H9 (cell line): ENCODE measurements around the gene EPN3. TPM values are rescaled to one million over a fixed set of nuclear protein-coding genes. Genes with fewer than 3 reads are reported as not detected.

Experiments
- DNase-seq: peaks from one replicate; pipeline ENCODE4 v3.0.0-alpha.2; 2017
- H2AFZ ChIP-seq: one replicate; pipeline ENCODE4 v1.6.1; 2013; ENCODE audit warnings: mild to moderate bottlenecking, low read length, control low read depth, moderate library complexity
- H2AK5ac ChIP-seq: 2 replicates; pipeline ENCODE4 v1.6.1; 2013; ENCODE audit warnings: low read length, control low read depth, mixed read lengths; ENCODE audit not compliant: insufficient read length
- H2BK120ac ChIP-seq: one replicate; pipeline ENCODE4 v1.6.1; 2013; ENCODE audit warnings: low read depth, mild to moderate bottlenecking, low read length, control low read depth, inconsistent platforms; ENCODE audit not compliant: poor library complexity, severe bottlenecking
- H2BK12ac ChIP-seq: 2 replicates; pipeline ENCODE4 v1.6.1; 2013; ENCODE audit warnings: low read length, control low read depth, mixed read lengths, low read depth; ENCODE audit not compliant: insufficient read length
- H2BK15ac ChIP-seq: 2 replicates; pipeline ENCODE4 v1.6.1; 2013; ENCODE audit warnings: low read depth, low read length, control low read depth
- H2BK20ac ChIP-seq: one replicate; pipeline ENCODE4 v1.6.1; 2013; ENCODE audit warnings: low read depth, mild to moderate bottlenecking, low read length, control low read depth, inconsistent platforms; ENCODE audit not compliant: poor library complexity, severe bottlenecking
- H2BK5ac ChIP-seq: 2 replicates; pipeline ENCODE4 v1.6.1; 2013; ENCODE audit warnings: low read length, control low read depth, mixed read lengths; ENCODE audit not compliant: insufficient read length
- H3K14ac ChIP-seq: 2 replicates; pipeline ENCODE4 v1.6.1; 2013; ENCODE audit warnings: low read length, control low read depth; ENCODE audit not compliant: insufficient read depth
- H3K18ac ChIP-seq: 2 replicates; pipeline ENCODE4 v1.6.1; 2013; ENCODE audit warnings: low read depth, mild to moderate bottlenecking, mixed read lengths, low read length, control low read depth; ENCODE audit not compliant: insufficient read length
- H3K23ac ChIP-seq: 2 replicates; pipeline ENCODE4 v1.6.1; 2013; ENCODE audit warnings: low read length, control low read depth, mixed read lengths, low read depth; ENCODE audit not compliant: insufficient read length
- H3K23me2 ChIP-seq: 2 replicates; pipeline ENCODE4 v1.6.1; 2013; ENCODE audit warnings: low read depth, mild to moderate bottlenecking, mixed read lengths, low read length, control low read depth; ENCODE audit not compliant: insufficient read length, poor library complexity, severe bottlenecking
- H3K27ac ChIP-seq: 2 replicates; pipeline ENCODE4 v1.5.1; 2013; ENCODE audit warnings: low read length, control low read depth, mixed read lengths, low read depth; ENCODE audit not compliant: insufficient read length
- H3K27me3 ChIP-seq: 2 replicates; pipeline ENCODE4 v1.6.1; 2013; ENCODE audit warnings: low read length, control low read depth, inconsistent platforms; ENCODE audit not compliant: insufficient read depth
- H3K4ac ChIP-seq: 2 replicates; pipeline ENCODE4 v1.6.1; 2013; ENCODE audit warnings: low read depth, mild to moderate bottlenecking, control low read depth, inconsistent platforms, low read length, moderate library complexity
- H3K4me1 ChIP-seq: 2 replicates; pipeline ENCODE4 v1.6.1; 2013; ENCODE audit warnings: low read length, control low read depth, inconsistent platforms; ENCODE audit not compliant: insufficient read depth
- H3K4me2 ChIP-seq: 2 replicates; pipeline ENCODE4 v1.6.1; 2013; ENCODE audit warnings: low read length, control low read depth, mixed read lengths; ENCODE audit not compliant: insufficient read length, insufficient read depth
- H3K56ac ChIP-seq: 2 replicates; pipeline ENCODE4 v1.6.1; 2013; ENCODE audit warnings: low read depth, mild to moderate bottlenecking, mixed read lengths, low read length, control low read depth; ENCODE audit not compliant: insufficient read length
- H3K79me1 ChIP-seq: 2 replicates; pipeline ENCODE4 v1.6.1; 2013; ENCODE audit warnings: low read depth, mild to moderate bottlenecking, moderate library complexity, low read length, control low read depth, inconsistent platforms; ENCODE audit not compliant: insufficient read depth, poor library complexity, severe bottlenecking
- H3K79me2 ChIP-seq: 2 replicates; pipeline ENCODE4 v1.6.1; 2013; ENCODE audit warnings: low read length, control low read depth, inconsistent platforms; ENCODE audit not compliant: insufficient read depth
- H3K9ac ChIP-seq: 2 replicates; pipeline ENCODE4 v1.6.1; 2013; ENCODE audit warnings: low read length, control low read depth, mixed read lengths; ENCODE audit not compliant: insufficient read length; ENCODE audit errors: extremely low read depth
- H3K9me3 ChIP-seq: one replicate; pipeline ENCODE4 v1.6.1; 2013; ENCODE audit warnings: low read depth, low read length, inconsistent platforms; ENCODE audit not compliant: control insufficient read depth
- H3T11ph ChIP-seq: one replicate; pipeline ENCODE4 v1.6.1; 2013; ENCODE audit warnings: mild to moderate bottlenecking, low read length, control low read depth, inconsistent platforms
- H4K20me1 ChIP-seq: one replicate; pipeline ENCODE4 v1.6.1; 2013; ENCODE audit not compliant: control insufficient read depth, insufficient read length, insufficient read depth
- H4K5ac ChIP-seq: 2 replicates; pipeline ENCODE4 v1.6.1; 2013; ENCODE audit warnings: low read depth, mild to moderate bottlenecking, mixed read lengths, low read length, control low read depth; ENCODE audit not compliant: insufficient read length
- H4K8ac ChIP-seq: replicated peaks from 2 replicates; pipeline ENCODE4 v1.6.1; 2013; ENCODE audit warnings: low read length, control low read depth, mixed read lengths, low read depth; ENCODE audit not compliant: insufficient read length
- H4K91ac ChIP-seq: 2 replicates; pipeline ENCODE4 v1.6.1; 2013; ENCODE audit warnings: low read depth, mild to moderate bottlenecking, moderate library complexity, mixed read lengths, low read length, control low read depth; ENCODE audit not compliant: insufficient read length
- H3K27ac Mint-ChIP-seq, 3 experiments: 2 replicates in 2 of 3; 3 replicates in 1 of 3; pipeline ENCODE4 v1.8.0; 2020 to 2021; ENCODE audit warnings: mixed read lengths in 3 of 3, mild to moderate bottlenecking in 1 of 3, moderate library complexity in 1 of 3
- H3K27me3 Mint-ChIP-seq: 2 replicates; pipeline ENCODE4 v1.8.0; 2021; ENCODE audit warnings: low read depth, mild to moderate bottlenecking, moderate library complexity, mixed read lengths
- H3K36me3 Mint-ChIP-seq, 3 experiments: 2 replicates in 2 of 3; 3 replicates in 1 of 3; pipeline ENCODE4 v1.8.0; 2020 to 2021; ENCODE audit warnings: low read depth in 3 of 3, mixed read lengths in 3 of 3; ENCODE audit not compliant: insufficient read depth in 1 of 3
- H3K4me1 Mint-ChIP-seq, 2 experiments: 2 replicates each; pipeline ENCODE4 v1.8.0; 2020; ENCODE audit warnings: mixed read lengths in 2 of 2
- H3K4me3 Mint-ChIP-seq, 2 experiments: 2 replicates in 1 of 2; 3 replicates in 1 of 2; pipeline ENCODE4 v1.8.0; 2020 to 2021; ENCODE audit warnings: mild to moderate bottlenecking in 2 of 2, mixed read lengths in 2 of 2, moderate library complexity in 1 of 2
- H3K9me3 Mint-ChIP-seq, 2 experiments: 2 replicates in 1 of 2; 3 replicates in 1 of 2; pipeline ENCODE4 v1.8.0; 2020; ENCODE audit warnings: mild to moderate bottlenecking in 2 of 2, mixed read lengths in 2 of 2, moderate library complexity in 1 of 2
- WGBS: extraction: QIAGEN DNeasy Blood & Tissue Kit; methylation state at CpG from one replicate; pipeline ENCODE4 v1.1.7; 2013; ENCODE audit warnings: missing lambda C conversion rate, low lambda C conversion rate, mixed read lengths; ENCODE audit not compliant: insufficient read length; ENCODE audit errors: extremely low coverage; 5-methylcytosine and 5-hydroxymethylcytosine counted together
- total RNA-seq: library from RNA; stranded (reverse); gene quantifications from 2 replicates; pipeline ENCODE4 v1.2.1, GENCODE V29; 2021
- TF ChIP-seq, protein P1 (sequence below): fragments of 200-600 bp; sonication (generic); conservative IDR thresholded peaks from 3 replicates; pipeline ENCODE4 v1.8.0; 2021; ENCODE audit warnings: antibody characterized with exemption, mild to moderate bottlenecking

EPN3 gene
- total RNA-seq, 1 experiment from 2014 or later = 1.9 TPM

DNA sequence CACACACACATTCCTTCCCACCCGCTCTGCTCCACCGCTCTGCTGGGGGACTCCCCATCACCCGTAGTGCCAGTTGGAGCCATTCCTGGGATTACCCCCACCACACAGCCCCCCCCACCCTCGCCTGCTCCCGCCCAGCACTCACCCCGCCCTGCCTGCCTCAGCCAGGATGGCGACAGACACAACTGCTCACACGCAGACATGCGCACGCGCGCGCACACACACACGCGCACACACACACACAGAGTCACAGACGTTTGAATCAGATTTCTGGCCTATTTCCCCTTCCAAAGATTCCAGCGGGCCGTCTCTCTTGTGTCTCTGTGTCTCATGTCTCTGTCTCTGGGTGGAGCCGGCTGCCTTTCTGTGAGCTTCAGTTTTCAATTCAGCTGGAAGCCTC lies 32.4 kb downstream of the EPN3 start:
- Histone ChIP-seq H4K91ac (no peak overlapping the region), H3K14ac (no peak overlapping the region), H3K4ac (no peak overlapping the region), H2AK5ac (no peak overlapping the region), H3K4me2 (peak overlapping the region; percentile 37), H3K18ac (no peak overlapping the region), H2BK5ac (no peak overlapping the region), H3K27me3 (peaks cover 40% of the 10 kb centered on the region), H3K9me3 (no peaks in the 10 kb centered on the region), H2BK20ac (no peak overlapping the region), H2AFZ (no peak overlapping the region), H2BK12ac (no peak overlapping the region), H2BK120ac (no peak overlapping the region), H2BK15ac (no peak overlapping the region), H4K5ac (no peak overlapping the region), H3K9ac (no peak overlapping the region), H4K20me1 (no peaks in the 10 kb centered on the region), H3K79me1 (no peaks in the 10 kb centered on the region), H3K56ac (no peak overlapping the region), H3T11ph (no peak overlapping the region), H3K4me1 (peaks cover 2% of the 10 kb centered on the region; the same call in 1 of the 2 replicates), H4K8ac (no peak overlapping the region), H3K79me2 (no peaks in the 10 kb centered on the region), H3K27ac (no peak overlapping the region), H3K23me2 (peaks cover 17% of the 10 kb centered on the region), H3K23ac (no peak overlapping the region)
- Mint-ChIP-seq H3K4me1 (peaks cover 28 to 57% of the 10 kb centered on the region in 2 experiments), H3K27me3 (peaks cover 77% of the 10 kb centered on the region), H3K36me3 (no peaks in the 10 kb centered on the region; a peak in 1 of 7 replicates), H3K4me3 (peak overlapping the region in 1 of 2 experiments; percentile 69; a peak in 3 of 5 replicates), H3K27ac (no peak overlapping the region; a peak in 1 of 7 replicates), H3K9me3 (no peaks in the 10 kb centered on the region)
- WGBS = no CpG with 5 or more reads among the region's 19 CpGs
- TF ChIP-seq, protein P1, sequence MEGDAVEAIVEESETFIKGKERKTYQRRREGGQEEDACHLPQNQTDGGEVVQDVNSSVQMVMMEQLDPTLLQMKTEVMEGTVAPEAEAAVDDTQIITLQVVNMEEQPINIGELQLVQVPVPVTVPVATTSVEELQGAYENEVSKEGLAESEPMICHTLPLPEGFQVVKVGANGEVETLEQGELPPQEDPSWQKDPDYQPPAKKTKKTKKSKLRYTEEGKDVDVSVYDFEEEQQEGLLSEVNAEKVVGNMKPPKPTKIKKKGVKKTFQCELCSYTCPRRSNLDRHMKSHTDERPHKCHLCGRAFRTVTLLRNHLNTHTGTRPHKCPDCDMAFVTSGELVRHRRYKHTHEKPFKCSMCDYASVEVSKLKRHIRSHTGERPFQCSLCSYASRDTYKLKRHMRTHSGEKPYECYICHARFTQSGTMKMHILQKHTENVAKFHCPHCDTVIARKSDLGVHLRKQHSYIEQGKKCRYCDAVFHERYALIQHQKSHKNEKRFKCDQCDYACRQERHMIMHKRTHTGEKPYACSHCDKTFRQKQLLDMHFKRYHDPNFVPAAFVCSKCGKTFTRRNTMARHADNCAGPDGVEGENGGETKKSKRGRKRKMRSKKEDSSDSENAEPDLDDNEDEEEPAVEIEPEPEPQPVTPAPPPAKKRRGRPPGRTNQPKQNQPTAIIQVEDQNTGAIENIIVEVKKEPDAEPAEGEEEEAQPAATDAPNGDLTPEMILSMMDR = no peak
- DNase-seq = no peak
